ENCODE measurements around the gene CACNB2. TPM values are rescaled to one million over a fixed set of nuclear protein-coding genes. Genes with fewer than 3 reads are reported as not detected.
"Not testable (repeated sequence)": the region's sequence is repeated elsewhere in the genome, so short reads cannot be mapped to it uniquely, and the experiment has no call there.

Gene CACNB2
- total RNA-seq, 2 donors from 2014 or later = 1.9 to 4.6 TPM

GRCh38 chr10:18205098-18205834 lies 65.0 kb downstream of the CACNB2 start:
- H3K9ac ChIP-seq (ENCODE audit: extremely low read depth, low read length, poor library complexity, severe bottlenecking) = no peak overlapping the region
- 96% methylated on average over 5 of the region's 5 CpGs; no CpG with 5 or more reads in 1 of the 2 experiments for WGBS, 2 experiments (ENCODE audit: insufficient coverage in 1 of 2, insufficient read length in 1 of 2)
- Mint-ChIP-seq H3K27ac (no peak overlapping the region), H3K4me1 (peaks cover 4% of the 10 kb centered on the region), H3K27me3 (ENCODE audit: insufficient read depth) (no peaks in the 10 kb centered on the region), H3K4me3 (no peak overlapping the region), H3K9me3 (no peaks in the 10 kb centered on the region), H3K36me3 (ENCODE audit: low read depth) (no peaks in the 10 kb centered on the region)
- no peak overlapping the region for H3K27ac ChIP-seq (ENCODE audit: low read depth, low read length)
- no peaks in the 10 kb centered on the region for H3K9me3 ChIP-seq (ENCODE audit: control insufficient read depth, low read length)
- TF ChIP-seq CTCF (conservative IDR thresholded peaks at IDR 0.05) = no peak
- H3K4me1 ChIP-seq (ENCODE audit: control insufficient read depth, insufficient read depth, low read length) = no peaks in the 10 kb centered on the region
- no peaks in the 10 kb centered on the region for H3K36me3 ChIP-seq (ENCODE audit: control insufficient read depth, insufficient read depth, low read length)
- DNase-seq = no peak
- no peaks in the 10 kb centered on the region for H3K27me3 ChIP-seq (ENCODE audit: control insufficient read depth, insufficient read depth, low read length, poor library complexity, severe bottlenecking)
- no peak overlapping the region for H3K4me3 ChIP-seq (ENCODE audit: low read length)

GRCh38 chr10:18208186-18208585 lies 68.0 kb downstream of the CACNB2 start:
- not testable (repeated sequence) for H3K4me1 ChIP-seq (ENCODE audit: control insufficient read depth, insufficient read depth, low read length); H3K27ac ChIP-seq (ENCODE audit: low read depth, low read length); H3K4me1 Mint-ChIP-seq; H3K4me3 ChIP-seq (ENCODE audit: low read length); H3K9me3 Mint-ChIP-seq; DNase-seq; H3K27me3 ChIP-seq (ENCODE audit: control insufficient read depth, insufficient read depth, low read length, poor library complexity, severe bottlenecking); H3K27ac Mint-ChIP-seq; H3K36me3 Mint-ChIP-seq (ENCODE audit: low read depth); H3K4me3 Mint-ChIP-seq; H3K36me3 ChIP-seq (ENCODE audit: control insufficient read depth, insufficient read depth, low read length); H3K27me3 Mint-ChIP-seq (ENCODE audit: insufficient read depth); H3K9me3 ChIP-seq (ENCODE audit: control insufficient read depth, low read length); H3K9ac ChIP-seq (ENCODE audit: extremely low read depth, low read length, poor library complexity, severe bottlenecking)
- WGBS, 2 experiments (ENCODE audit: insufficient coverage in 1 of 2, insufficient read length in 1 of 2) = 92% methylated on average over 3 of the region's 3 CpGs; no CpG with 5 or more reads in 1 of the 2 experiments

- H3K36me3 ChIP-seq (ENCODE audit: control insufficient read depth, insufficient read depth, low read length) = no peaks in the 10 kb centered on the region
- Mint-ChIP-seq H3K4me1 (no peaks in the 10 kb centered on the region), H3K4me3 (no peak overlapping the region), H3K36me3 (ENCODE audit: low read depth) (no peaks in the 10 kb centered on the region), H3K9me3 (no peaks in the 10 kb centered on the region), H3K27ac (no peak overlapping the region), H3K27me3 (ENCODE audit: insufficient read depth) (no peaks in the 10 kb centered on the region)
- 60 to 100% methylated on average over 1 to 2 of the region's 2 CpGs for WGBS, 2 experiments (ENCODE audit: insufficient coverage in 1 of 2, insufficient read length in 1 of 2)
- no peaks in the 10 kb centered on the region for H3K4me1 ChIP-seq (ENCODE audit: control insufficient read depth, insufficient read depth, low read length)
- TF ChIP-seq CTCF (conservative IDR thresholded peaks at IDR 0.05) = no peak
- H3K4me3 ChIP-seq (ENCODE audit: low read length) = no peak overlapping the region
- H3K27ac ChIP-seq (ENCODE audit: low read depth, low read length) = no peak overlapping the region
- H3K27me3 ChIP-seq (ENCODE audit: control insufficient read depth, insufficient read depth, low read length, poor library complexity, severe bottlenecking) = no peaks in the 10 kb centered on the region
- no peak overlapping the region for H3K9ac ChIP-seq (ENCODE audit: extremely low read depth, low read length, poor library complexity, severe bottlenecking)
- H3K9me3 ChIP-seq (ENCODE audit: control insufficient read depth, low read length) = no peaks in the 10 kb centered on the region
- no peak for DNase-seq
Measured at GRCh38 chr10:18209241-18209640, 69.0 kb downstream of the CACNB2 start.

Data from endodermal cell (in vitro differentiated cells).